ENCODE results near the gene RNASEL.

- TF ChIP-seq USF2 (IDR thresholded peaks at IDR 0.05; ENCODE audit: low read depth, low read length), result no peak
- no peak for TF ChIP-seq SMC3 (IDR thresholded peaks at IDR 0.05; ENCODE audit: low read depth, low read length)
- TF ChIP-seq CTCF (conservative IDR thresholded peaks at IDR 0.05; ENCODE audit: low read depth, low read length), result no peak
- TF ChIP-seq RFX5 (IDR thresholded peaks at IDR 0.05; ENCODE audit: low read depth, low read length), result no peak
- no peak for TF ChIP-seq CEBPB (IDR thresholded peaks at IDR 0.05; ENCODE audit: low read depth, low read length)
- TF ChIP-seq FOS (IDR thresholded peaks at IDR 0.05; ENCODE audit: low read depth, low read length), result no peak
- no peak for TF ChIP-seq ELK1 (IDR thresholded peaks at IDR 0.05; ENCODE audit: borderline replicate concordance, low read depth, low read length)
- no peak for TF ChIP-seq POLR2A (IDR thresholded peaks at IDR 0.05; ENCODE audit: low read depth, low read length)
- no peak for TF ChIP-seq RAD21 (IDR thresholded peaks at IDR 0.05; ENCODE audit: low read length)
Measured at GRCh38 chr1:182629499-182630096, 40.5 kb upstream of the RNASEL start.
